ENCODE data around the gene VPS9D1.

Gene VPS9D1

GRCh38 chr16:89764711-89765201 lies 44.1 kb upstream of the VPS9D1 start:
- Histone ChIP-seq H3K4me2 (ENCODE audit: insufficient read depth, low read length) (no peak overlapping the region), H3K4me1 (ENCODE audit: insufficient read depth, low read length) (no peaks in the 10 kb centered on the region), H3K36me3 (ENCODE audit: insufficient read depth, low read length) (peaks cover 92% of the 10 kb centered on the region), H3K27ac (ENCODE audit: low read length) (no peak overlapping the region), H4K20me1 (ENCODE audit: insufficient read depth, low read length) (peaks cover 4% of the 10 kb centered on the region; the same call in 1 of the 2 replicates), H2AFZ (ENCODE audit: low read depth, low read length) (no peak overlapping the region), H3K79me2 (ENCODE audit: insufficient read depth, low read length) (peaks cover 8% of the 10 kb centered on the region; the same call in 1 of the 2 replicates), H3K9ac (ENCODE audit: low read depth, low read length) (no peak overlapping the region), H3K9me3 (ENCODE audit: insufficient read depth, low read length, severe bottlenecking) (no peaks in the 10 kb centered on the region), H3K4me3 (ENCODE audit: low read depth in 1 of 2, low read length in 2 of 2) (no peak overlapping the region), H3K27me3 (ENCODE audit: insufficient read depth, low read length, poor library complexity) (no peaks in the 10 kb centered on the region)
- TF ChIP-seq EZH2 (IDR thresholded peaks at IDR 0.05; ENCODE audit: borderline replicate concordance, low read depth, low read length, severe bottlenecking): no peak
- no peak for TF ChIP-seq CTCF (IDR thresholded peaks at IDR 0.05; ENCODE audit: borderline replicate concordance, extremely low read depth, low read length, poor library complexity, severe bottlenecking)
- no peak for DNase-seq
- no peak for ATAC-seq (ENCODE audit: insufficient read depth, low read depth)

DNA sequence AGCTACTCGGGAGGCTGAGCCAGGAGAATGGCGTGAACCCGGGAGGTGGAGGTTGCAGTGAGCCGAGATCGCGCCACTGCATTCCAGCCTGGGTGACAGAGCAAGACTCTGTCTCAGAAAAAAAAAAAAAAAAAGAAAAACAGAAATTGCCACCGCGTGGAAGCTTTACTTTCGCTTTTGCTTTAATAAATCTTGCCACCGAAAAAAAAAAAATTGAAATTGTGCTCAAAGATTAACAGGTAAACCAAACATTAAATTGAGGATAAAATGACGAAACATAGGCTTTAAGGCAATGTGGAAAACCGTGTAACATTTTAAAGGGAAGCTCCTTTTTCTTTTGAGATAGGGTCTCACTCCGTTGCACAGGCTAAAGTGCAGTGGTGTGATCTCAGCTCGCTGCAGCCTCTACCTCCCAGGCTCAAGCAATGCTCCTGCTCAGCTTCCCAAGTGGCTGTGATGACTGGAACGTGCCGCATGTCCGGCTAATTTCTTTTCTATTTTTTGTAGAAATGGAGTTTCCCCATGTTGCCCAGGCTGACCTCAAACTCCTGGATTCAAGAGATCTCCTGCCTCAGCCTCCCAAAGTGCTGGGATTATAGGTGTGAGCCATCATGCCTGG lies 40.7 kb upstream of the VPS9D1 start:
- no peak for TF ChIP-seq EZH2 (IDR thresholded peaks at IDR 0.05; ENCODE audit: borderline replicate concordance, low read depth, low read length, severe bottlenecking)
- no peak overlapping the region for H3K9ac ChIP-seq (ENCODE audit: low read depth, low read length)
- no peak for ATAC-seq (ENCODE audit: insufficient read depth, low read depth)
- H3K27me3 ChIP-seq (ENCODE audit: insufficient read depth, low read length, poor library complexity): no peaks in the 10 kb centered on the region
- no peak overlapping the region for H2AFZ ChIP-seq (ENCODE audit: low read depth, low read length)
- peaks cover 90% of the 10 kb centered on the region for H3K36me3 ChIP-seq (ENCODE audit: insufficient read depth, low read length)
- no peaks in the 10 kb centered on the region for H3K9me3 ChIP-seq (ENCODE audit: insufficient read depth, low read length, severe bottlenecking)
- H4K20me1 ChIP-seq (ENCODE audit: insufficient read depth, low read length): peaks cover 5% of the 10 kb centered on the region; the same call in 1 of the 2 replicates
- no peak overlapping the region for H3K27ac ChIP-seq (ENCODE audit: low read length)
- DNase-seq: no peak
- H3K4me2 ChIP-seq (ENCODE audit: insufficient read depth, low read length): no peak overlapping the region
- H3K4me1 ChIP-seq (ENCODE audit: insufficient read depth, low read length): no peaks in the 10 kb centered on the region
- H3K4me3 ChIP-seq (ENCODE audit: low read depth in 1 of 2, low read length in 2 of 2): no peak overlapping the region
- H3K79me2 ChIP-seq (ENCODE audit: insufficient read depth, low read length): peaks cover 27% of the 10 kb centered on the region

GRCh38 chr16:89759746-89760340 lies 39.1 kb upstream of the VPS9D1 start:
- Histone ChIP-seq H3K4me1 (ENCODE audit: insufficient read depth, low read length) (no peaks in the 10 kb centered on the region), H3K9me3 (ENCODE audit: insufficient read depth, low read length, severe bottlenecking) (no peaks in the 10 kb centered on the region), H3K36me3 (ENCODE audit: insufficient read depth, low read length) (peaks cover 92% of the 10 kb centered on the region), H3K4me2 (ENCODE audit: insufficient read depth, low read length) (no peak overlapping the region), H3K79me2 (ENCODE audit: insufficient read depth, low read length) (peaks cover 41% of the 10 kb centered on the region), H3K9ac (ENCODE audit: low read depth, low read length) (no peak overlapping the region), H3K27me3 (ENCODE audit: insufficient read depth, low read length, poor library complexity) (no peaks in the 10 kb centered on the region), H3K27ac (ENCODE audit: low read length) (no peak overlapping the region), H2AFZ (ENCODE audit: low read depth, low read length) (no peak overlapping the region), H4K20me1 (ENCODE audit: insufficient read depth, low read length) (peaks cover 12% of the 10 kb centered on the region; the same call in 1 of the 2 replicates), H3K4me3 (ENCODE audit: low read depth in 1 of 2, low read length in 2 of 2) (no peak overlapping the region)
- ATAC-seq (ENCODE audit: insufficient read depth, low read depth) (peak; percentile 22; the same call in 1 of the 3 replicates), DNase-seq (no peak)
- no peak for TF ChIP-seq EZH2 (IDR thresholded peaks at IDR 0.05; ENCODE audit: borderline replicate concordance, low read depth, low read length, severe bottlenecking)
- TF ChIP-seq CTCF (IDR thresholded peaks at IDR 0.05; ENCODE audit: borderline replicate concordance, extremely low read depth, low read length, poor library complexity, severe bottlenecking): no peak

- Histone ChIP-seq H3K4me2 (ENCODE audit: insufficient read depth, low read length) (no peak overlapping the region), H3K4me1 (ENCODE audit: insufficient read depth, low read length) (no peaks in the 10 kb centered on the region), H3K27ac (ENCODE audit: low read length) (no peak overlapping the region), H3K9me3 (ENCODE audit: insufficient read depth, low read length, severe bottlenecking) (no peaks in the 10 kb centered on the region), H4K20me1 (ENCODE audit: insufficient read depth, low read length) (peaks cover 28% of the 10 kb centered on the region; the same call in 1 of the 2 replicates), H3K36me3 (ENCODE audit: insufficient read depth, low read length) (peaks cover 93% of the 10 kb centered on the region), H3K27me3 (ENCODE audit: insufficient read depth, low read length, poor library complexity) (no peaks in the 10 kb centered on the region), H3K9ac (ENCODE audit: low read depth, low read length) (no peak overlapping the region), H3K4me3 (ENCODE audit: low read depth in 1 of 2, low read length in 2 of 2) (no peak overlapping the region), H2AFZ (ENCODE audit: low read depth, low read length) (no peak overlapping the region), H3K79me2 (ENCODE audit: insufficient read depth, low read length) (peaks cover 11% of the 10 kb centered on the region)
- no peak for DNase-seq
- no peak for TF ChIP-seq EZH2 (IDR thresholded peaks at IDR 0.05; ENCODE audit: borderline replicate concordance, low read depth, low read length, severe bottlenecking)
- no peak for TF ChIP-seq CTCF (IDR thresholded peaks at IDR 0.05; ENCODE audit: borderline replicate concordance, extremely low read depth, low read length, poor library complexity, severe bottlenecking)
- no peak for ATAC-seq (ENCODE audit: insufficient read depth, low read depth)
Observed at GRCh38 chr16:89749637-89750036, 28.9 kb upstream of the VPS9D1 start.
